ENCODE results near the gene MTCH2. TPM values are rescaled to one million over a fixed set of nuclear protein-coding genes. Genes with fewer than 3 reads are reported as not detected.

The MTCH2 gene
- 10 to 100 TPM; 85.7 to 94.6 TPM for total RNA-seq

GRCh38 chr11:47642099-47642855 lies at the start of gene MTCH2:
MTCH2 (minus strand) TSS chr11:47642559; CDS start chr11:47642465, 94 bp downstream.

GRCh38 chr11:47593934-47594855 lies 48.2 kb downstream of the MTCH2 start, which contains the start of gene C1QTNF4:
C1QTNF4 (minus strand) TSS chr11:47594411; CDS start chr11:47590810, 3,601 bp downstream.

GRCh38 chr11:47586098-47586855 lies 56.1 kb downstream of the MTCH2 start, which contains the start of gene FAM180B:
FAM180B (plus strand) TSS chr11:47586678; CDS start chr11:47586769, 91 bp downstream.

GRCh38 chr11:47578524-47579494 lies 63.5 kb downstream of the MTCH2 start, which contains the start of the genes KBTBD4 and NDUFS3:
KBTBD4 (minus strand) TSS chr11:47578970; CDS start chr11:47578951, 19 bp downstream.
NDUFS3 (plus strand) TSS chr11:47579074; CDS start chr11:47579092, 18 bp downstream.

Small RNAs within 50 kb of the gene (small RNA-seq; reads per million reads assigned to genes)
- gene RNU5E-10P: 0 to 0.04 reads per million in 2 donors

Other genes with a start within 250 kb of the MTCH2 start
- gene SLC39A13, start 234.0 kb downstream of the MTCH2 start, total RNA-seq: 10 to 100 TPM; 40.6 to 48.2 TPM
- gene PSMC3, start 216.1 kb downstream of the MTCH2 start, total RNA-seq: 100 to 1,000 TPM; 133 to 208 TPM
- gene RAPSN, start 193.4 kb downstream of the MTCH2 start, total RNA-seq: not detected
- 100 to 1,000 TPM in 1 of 2 donors, 10 to 100 TPM in 1; 67.1 to 102 TPM for gene CELF1, start 89.4 kb downstream of the MTCH2 start, total RNA-seq
- gene PTPMT1, start 77.0 kb downstream of the MTCH2 start, total RNA-seq: 10 to 100 TPM; 74.3 to 78.3 TPM
- gene KBTBD4, start 63.6 kb downstream of the MTCH2 start, total RNA-seq: 10 to 100 TPM; 19.3 to 21.0 TPM
- gene NDUFS3, start 63.5 kb downstream of the MTCH2 start, total RNA-seq: 10 to 100 TPM; 80.2 to 99.2 TPM
- gene FAM180B, start 55.9 kb downstream of the MTCH2 start, total RNA-seq: not detected
- under 1 TPM; under 0.01 to 0.33 TPM for gene C1QTNF4, start 48.1 kb downstream of the MTCH2 start, total RNA-seq
- gene AGBL2, start 72.8 kb upstream of the MTCH2 start, total RNA-seq: 10 to 100 TPM in 1 of 2 donors, 1 to 10 TPM in 1; 2.0 to 11.0 TPM
- gene FNBP4, start 124.8 kb upstream of the MTCH2 start, total RNA-seq: 10 to 100 TPM; 81.6 to 83.6 TPM
- 10 to 100 TPM; 18.9 to 42.0 TPM for gene NUP160, start 205.8 kb upstream of the MTCH2 start, total RNA-seq

Measured in melanocyte of skin (primary cell).